ENCODE results near the gene KRTAP4-3.

- no peak for TF ChIP-seq CTCF (IDR thresholded peaks at IDR 0.05)
- no peak for TF ChIP-seq POLR2A (IDR thresholded peaks at IDR 0.05)
Measured at GRCh38 chr17:41171886-41172285, 3.9 kb upstream of the KRTAP4-3 start.

Data from uterus (tissue), 2 donors.